K562 treated with DMSO at 1 percent for 4 hours (cell line): ENCODE results near the gene GGN. TPM values are rescaled to one million over a fixed set of nuclear protein-coding genes. Genes with fewer than 3 reads are reported as not detected.

Source experiments
- total RNA-seq: library from RNA; unstranded; fragments of 300-600 nt; gene quantifications from 2 replicates; pipeline ENCODE4 v1.2.3, GENCODE V29; 2022; ENCODE audit not compliant: insufficient read depth

The GGN gene
- 3.0 and 3.6 TPM in 2 replicates for total RNA-seq

GRCh38 chr19:38387550-38388348 is at the start of gene GGN:
Gene GGN (minus strand): TSS chr19:38388034. CDS start chr19:38387261, 773 bp downstream.

GRCh38 chr19:38433268-38433733 is 45.5 kb upstream of the GGN start, which contains the start of gene RYR1:
Gene RYR1 (plus strand): TSS chr19:38433691. CDS start chr19:38433830, 139 bp downstream.

GRCh38 chr19:38425810-38426466 is 38.1 kb upstream of the GGN start, which contains the start of gene RASGRP4:
Gene RASGRP4 (minus strand): TSS chr19:38426219. CDS start chr19:38426091, 128 bp downstream.

GRCh38 chr19:38402967-38403674 is 15.3 kb upstream of the GGN start, which contains the start of gene FAM98C:
Gene FAM98C (plus strand): TSS chr19:38403093. CDS start chr19:38403154, 61 bp downstream.

GRCh38 chr19:38388349-38389100 is 691 bp upstream of the GGN start, which contains the start of gene SPRED3:
Gene SPRED3 (plus strand): TSS chr19:38388697. CDS start chr19:38390303, 1,606 bp downstream.

GRCh38 chr19:38374332-38375097 is 13.3 kb downstream of the GGN start, which contains the start of gene PSMD8:
Gene PSMD8 (plus strand): TSS chr19:38374571. CDS start chr19:38374602, 31 bp downstream.

Other genes with a start within 250 kb of the GGN start
- 1.7 and 1.9 TPM in 2 replicates for gene DPF1, start 163.8 kb downstream of the GGN start, total RNA-seq
- gene PPP1R14A, start 131.7 kb downstream of the GGN start, total RNA-seq = 59.5 and 75.3 TPM in 2 replicates
- 1.2 TPM in 1 of 2 replicates, not detected in the other for gene SPINT2, start 123.5 kb downstream of the GGN start, total RNA-seq
- not detected in 2 replicates for gene C19orf33, start 83.8 kb downstream of the GGN start, total RNA-seq
- 487 and 516 TPM in 2 replicates for gene YIF1B, start 72.1 kb downstream of the GGN start, total RNA-seq
- gene KCNK6, start 68.2 kb downstream of the GGN start, total RNA-seq = 0.12 TPM in 1 of 2 replicates, not detected in the other
- not detected in 2 replicates for gene CATSPERG, start 52.2 kb downstream of the GGN start, total RNA-seq
- gene PSMD8, start 13.5 kb downstream of the GGN start, total RNA-seq = 380 and 446 TPM in 2 replicates
- gene SPRED3, start 663 bp upstream of the GGN start, total RNA-seq = 0.48 and 1.3 TPM in 2 replicates
- 21.1 and 31.7 TPM in 2 replicates for gene FAM98C, start 15.1 kb upstream of the GGN start, total RNA-seq
- 20.3 and 24.4 TPM in 2 replicates for gene RASGRP4, start 38.2 kb upstream of the GGN start, total RNA-seq
- gene RYR1, start 45.7 kb upstream of the GGN start, total RNA-seq = 2.2 and 8.6 TPM in 2 replicates
- gene MAP4K1, start 229.9 kb upstream of the GGN start, total RNA-seq = 0.82 and 2.6 TPM in 2 replicates
- gene EIF3K, start 231.2 kb upstream of the GGN start, total RNA-seq = 631 and 662 TPM in 2 replicates